H1 (cell line): ENCODE measurements around the gene BAHD1. TPM values are rescaled to one million over a fixed set of nuclear protein-coding genes. Genes with fewer than 3 reads are reported as not detected.

Source experiments
- CTCF ChIA-PET: fragments of 300-600 bp; sonication (Branson Sonifier 250); formaldehyde crosslinking; loops from one replicate; lab custom pipeline; 2021; ENCODE audit not compliant: partially characterized antibody; lab: Charles Lee
- POLR2A ChIA-PET: fragments of 300-600 bp; sonication (Branson Sonifier 250); formaldehyde crosslinking; loops from one replicate; lab custom pipeline; 2021; ENCODE audit warnings: inconsistent platforms; ENCODE audit not compliant: partially characterized antibody; lab: Charles Lee
- DNase-seq, 2 experiments: peaks; one replicate each; pipeline versions ENCODE4 v3.0.0 to v3.0.0-alpha.2; 2010 to 2022; ENCODE audit warnings: low spot score in 2 of 2, low read depth in 1 of 2, mixed read lengths in 1 of 2
- FAIRE-seq: peaks from 2 replicates; lab custom pipeline; 2011; peaks lifted over from hg19 to GRCh38; lab: Jason Lieb, UNC
- H2AFZ ChIP-seq: 2 replicates; pipeline ENCODE4 v1.8.1; 2012; ENCODE audit warnings: low read length, inconsistent platforms
- H2AK5ac ChIP-seq: 2 replicates; pipeline ENCODE4 v1.6.1; 2013; ENCODE audit warnings: low read depth, low read length
- H2BK120ac ChIP-seq: replicated peaks from 2 replicates; pipeline ENCODE3; 2013; ENCODE audit warnings: low read depth, low read length, inconsistent platforms
- H2BK12ac ChIP-seq: 2 replicates; pipeline ENCODE4 v1.6.1; 2013; ENCODE audit warnings: low read depth, low read length
- H2BK15ac ChIP-seq: 2 replicates; pipeline ENCODE4 v1.6.1; 2013; ENCODE audit warnings: low read length
- H2BK20ac ChIP-seq: 2 replicates; pipeline ENCODE4 v1.6.1; 2013; ENCODE audit warnings: low read length
- H2BK5ac ChIP-seq: 2 replicates; pipeline ENCODE4 v1.6.1; 2013; ENCODE audit warnings: low read depth, low read length
- H3K14ac ChIP-seq: 2 replicates; pipeline ENCODE4 v1.6.1; 2013; ENCODE audit warnings: inconsistent platforms; ENCODE audit not compliant: insufficient read length
- H3K18ac ChIP-seq: 2 replicates; pipeline ENCODE4 v1.6.1; 2013; ENCODE audit warnings: low read length; ENCODE audit errors: extremely low read depth
- H3K23ac ChIP-seq: 2 replicates; pipeline ENCODE4 v1.6.1; 2013; ENCODE audit warnings: inconsistent platforms; ENCODE audit not compliant: insufficient read length
- H3K23me2 ChIP-seq: 2 replicates; pipeline ENCODE4 v1.6.1; 2013; ENCODE audit warnings: low read depth, low read length
- H3K27ac ChIP-seq: 2 replicates; pipeline ENCODE4 v1.6.1; 2011; ENCODE audit warnings: low read depth, low read length, inconsistent platforms
- H3K27me3 ChIP-seq, 4 experiments: replicated peaks in 1 of 4; 1 replicate in 1 of 4; 2 replicates in 3 of 4; pipeline versions ENCODE4 v1.6.1 to v1.8.1; 2011 to 2013; ENCODE audit warnings: low read length in 3 of 4, mild to moderate bottlenecking in 3 of 4, inconsistent platforms in 2 of 4, mixed read lengths in 2 of 4, moderate library complexity in 1 of 4; ENCODE audit not compliant: control insufficient read depth in 3 of 4, insufficient read depth in 3 of 4; ENCODE audit errors: extremely low read depth in 1 of 4
- H3K36me3 ChIP-seq, 4 experiments: 2 replicates each; pipeline versions ENCODE4 v1.6.1 to v1.8.1; 2011 to 2013; ENCODE audit warnings: mild to moderate bottlenecking in 4 of 4, low read length in 3 of 4, moderate library complexity in 2 of 4, control low read depth in 1 of 4, inconsistent platforms in 1 of 4; ENCODE audit not compliant: insufficient read depth in 4 of 4, control insufficient read depth in 2 of 4
- H3K4ac ChIP-seq: replicated peaks from 2 replicates; pipeline ENCODE3; 2013; ENCODE audit warnings: low read length, low read depth, mixed read lengths, inconsistent platforms; ENCODE audit not compliant: insufficient read length
- H3K4me1 ChIP-seq, 4 experiments: replicated peaks in 1 of 4; 1 replicate in 1 of 4; 2 replicates in 3 of 4; pipeline versions ENCODE4 v1.6.1 to v1.8.1; 2011 to 2013; ENCODE audit warnings: low read length in 3 of 4, inconsistent platforms in 2 of 4, mixed read lengths in 1 of 4; ENCODE audit not compliant: insufficient read depth in 4 of 4, control insufficient read depth in 3 of 4
- H3K4me2 ChIP-seq, 2 experiments: 2 replicates each; pipeline versions ENCODE4 v1.6.1 to v1.8.1; 2011 to 2013; ENCODE audit warnings: low read depth in 2 of 2, low read length in 2 of 2, control low read depth in 1 of 2, inconsistent platforms in 1 of 2, mild to moderate bottlenecking in 1 of 2; ENCODE audit not compliant: insufficient read depth in 1 of 2
- H3K4me3 ChIP-seq, 4 experiments: fragments of 200-600, 300-600 bp in 1 of 4; sonication (generic), shearing (Covaris generic), sonication (Bioruptor Twin) in 1 of 4; 2 replicates each; pipeline versions ENCODE4 v1.5.1 to v1.8.1; 2011 to 2016; ENCODE audit warnings: low read length in 4 of 4, low read depth in 3 of 4, control low read depth in 2 of 4, inconsistent platforms in 2 of 4, mild to moderate bottlenecking in 2 of 4, mixed read lengths in 1 of 4, moderate library complexity in 1 of 4; ENCODE audit not compliant: insufficient read depth in 2 of 4; ENCODE audit errors: extremely low read depth in 1 of 4
- H3K56ac ChIP-seq: replicated peaks from 2 replicates; pipeline ENCODE3; 2013; ENCODE audit warnings: low read depth, mild to moderate bottlenecking, mixed read lengths, low read length, inconsistent platforms; ENCODE audit not compliant: insufficient read length
- H3K79me1 ChIP-seq: 2 replicates; pipeline ENCODE4 v1.6.1; 2013; ENCODE audit warnings: low read depth, low read length, control low read depth
- H3K79me2 ChIP-seq, 2 experiments: 2 replicates each; pipeline versions ENCODE4 v1.6.1 to v1.8.1; 2012 to 2013; ENCODE audit warnings: low read length in 2 of 2, mild to moderate bottlenecking in 2 of 2, inconsistent platforms in 1 of 2; ENCODE audit not compliant: insufficient read depth in 2 of 2, control insufficient read depth in 1 of 2
- H3K9ac ChIP-seq, 4 experiments: replicated peaks in 1 of 4; 1 replicate in 1 of 4; 2 replicates in 3 of 4; pipeline versions ENCODE4 v1.6.1 to v1.8.1; 2011 to 2013; ENCODE audit warnings: low read depth in 3 of 4, low read length in 3 of 4, control low read depth in 2 of 4, mild to moderate bottlenecking in 2 of 4, moderate library complexity in 2 of 4, inconsistent platforms in 1 of 4; ENCODE audit errors: extremely low read depth in 1 of 4
- H3K9me3 ChIP-seq, 2 experiments: 2 replicates each; pipeline versions ENCODE4 v1.6.1 to v1.8.1; 2012 to 2013; ENCODE audit warnings: mild to moderate bottlenecking in 2 of 2, moderate library complexity in 2 of 2, control low read depth in 1 of 2, inconsistent platforms in 1 of 2, low read depth in 1 of 2, low read length in 1 of 2, mixed read lengths in 1 of 2; ENCODE audit not compliant: insufficient read depth in 2 of 2
- H4K20me1 ChIP-seq, 2 experiments: replicated peaks in 1 of 2; 2 replicates each; pipeline versions ENCODE3 to v1.8.1; 2011 to 2013; ENCODE audit warnings: inconsistent platforms in 2 of 2, low read length in 2 of 2, mild to moderate bottlenecking in 1 of 2; ENCODE audit not compliant: insufficient read depth in 2 of 2, control insufficient read depth in 1 of 2
- H4K5ac ChIP-seq: 2 replicates; pipeline ENCODE4 v1.6.1; 2013; ENCODE audit warnings: low read length, low read depth, mixed read lengths, inconsistent platforms; ENCODE audit not compliant: insufficient read length
- H4K8ac ChIP-seq: 2 replicates; pipeline ENCODE4 v1.8.0; 2013; ENCODE audit warnings: mild to moderate bottlenecking, moderate library complexity, low read length, inconsistent platforms; ENCODE audit not compliant: insufficient read depth; ENCODE audit errors: extremely low read depth
- H4K91ac ChIP-seq: replicated peaks from 2 replicates; pipeline ENCODE3; 2013; ENCODE audit warnings: low read length, mixed read lengths, inconsistent platforms; ENCODE audit not compliant: insufficient read length
- BACH1 ChIP-seq: IDR thresholded peaks from 2 replicates; pipeline ENCODE4 v1.6.1; 2012; ENCODE audit warnings: low read length, improper control_type of control experiment
- CBX5 ChIP-seq: fragments of 300-800, 300-1000 bp; sonication (generic); IDR thresholded peaks from 2 replicates; pipeline ENCODE4 v1.7.1; 2016; ENCODE audit warnings: antibody characterized with exemption, low read length, low read depth
- CHD2 ChIP-seq: IDR thresholded peaks from 2 replicates; pipeline ENCODE4 v1.6.1; 2012; ENCODE audit warnings: low read length, improper control_type of control experiment
- EGR1 ChIP-seq: IDR thresholded peaks from 2 replicates; pipeline ENCODE4 v1.6.1; 2011; ENCODE audit warnings: low read depth, low read length, borderline replicate concordance
- HDAC2 ChIP-seq, 2 experiments: fragments of 300-600 bp in 1 of 2; sonication (generic) in 1 of 2; IDR thresholded peaks; 2 replicates each; pipeline ENCODE4 v1.6.1; 2011 to 2012; ENCODE audit warnings: low read depth in 2 of 2, low read length in 2 of 2, mild to moderate bottlenecking in 2 of 2, moderate library complexity in 2 of 2, borderline replicate concordance in 1 of 2, inconsistent platforms in 1 of 2
- JUN ChIP-seq: IDR thresholded peaks from 2 replicates; pipeline ENCODE4 v1.6.1; 2011; ENCODE audit warnings: low read depth, mild to moderate bottlenecking, improper control_type of control experiment, low read length
- POLR2A ChIP-seq, 2 experiments: IDR thresholded peaks; 1 replicate in 1 of 2; 2 replicates in 1 of 2; pipeline ENCODE4 v1.6.1; 2011; ENCODE audit warnings: low read depth in 2 of 2, low read length in 2 of 2, mild to moderate bottlenecking in 2 of 2; ENCODE audit errors: control extremely low read depth in 1 of 2
- SAP30 ChIP-seq: fragments of 300-600 bp; sonication (generic); IDR thresholded peaks from 2 replicates; pipeline ENCODE4 v1.7.1; 2012; ENCODE audit warnings: low read length, moderate library complexity, mild to moderate bottlenecking, inconsistent platforms; ENCODE audit not compliant: insufficient read depth, insufficient replicate concordance
- SP4 ChIP-seq: IDR thresholded peaks from 2 replicates; pipeline ENCODE4 v1.6.1; 2012; ENCODE audit warnings: low read length, inconsistent platforms
- TBP ChIP-seq: IDR thresholded peaks from 2 replicates; pipeline ENCODE4 v1.6.1; 2011; ENCODE audit warnings: low read depth, low read length, improper control_type of control experiment
- YY1 ChIP-seq: IDR thresholded peaks from 2 replicates; pipeline ENCODE4 v1.6.1; 2011; ENCODE audit warnings: low read depth, mild to moderate bottlenecking, low read length
- WGBS, 2 experiments: shearing (Covaris generic) in 1 of 2; methylation state at CpG; one replicate each; pipeline versions ENCODE4 v1.1.6 to v1.1.7; 2013 to 2015; ENCODE audit warnings: low lambda C conversion rate in 2 of 2, mixed read lengths in 2 of 2, inconsistent platforms in 1 of 2, low coverage in 1 of 2, missing lambda C conversion rate in 1 of 2; ENCODE audit not compliant: insufficient replicate concordance in 2 of 2, insufficient coverage in 1 of 2, insufficient read length in 1 of 2; ENCODE audit errors: extremely low coverage in 1 of 2, missing lambda C conversion rate in 1 of 2; 5-methylcytosine and 5-hydroxymethylcytosine counted together
- polyA plus RNA-seq, 7 experiments: library from polyadenylated mRNA; depleted of rRNA in 3 of 7; stranded (reverse) in 5 of 7; unstranded in 2 of 7; fragments of >200 nt in 5 of 7; fragments of 200-250 nt in 2 of 7; gene quantifications; 1 replicate in 5 of 7; 2 replicates in 1 of 7; 4 replicates in 1 of 7; pipeline versions ENCODE4 v1.2.1 to v1.2.3, GENCODE V29; 2011 to 2013; ENCODE audit warnings: missing spikeins in 2 of 7, mixed read lengths in 2 of 7
- total RNA-seq: library from RNA; stranded (reverse); fragmentation: NEBNext Ultra II Directional; extraction: Animal tissue kit (Norgen Biotek cat#: 25700); gene quantifications from 2 replicates; pipeline ENCODE4 v1.2.1, GENCODE V29; 2021
- TF ChIP-seq, protein P1 (sequence below): IDR thresholded peaks from 2 replicates; pipeline ENCODE4 v1.6.1; 2012; ENCODE audit warnings: inconsistent platforms

Gene BAHD1
- total and polyA plus RNA-seq, 2 of the 8 experiments (the other 6 are each of a cell fraction or from before 2014, with no cell fraction given) = 15.0 to 38.9 TPM

DNA sequence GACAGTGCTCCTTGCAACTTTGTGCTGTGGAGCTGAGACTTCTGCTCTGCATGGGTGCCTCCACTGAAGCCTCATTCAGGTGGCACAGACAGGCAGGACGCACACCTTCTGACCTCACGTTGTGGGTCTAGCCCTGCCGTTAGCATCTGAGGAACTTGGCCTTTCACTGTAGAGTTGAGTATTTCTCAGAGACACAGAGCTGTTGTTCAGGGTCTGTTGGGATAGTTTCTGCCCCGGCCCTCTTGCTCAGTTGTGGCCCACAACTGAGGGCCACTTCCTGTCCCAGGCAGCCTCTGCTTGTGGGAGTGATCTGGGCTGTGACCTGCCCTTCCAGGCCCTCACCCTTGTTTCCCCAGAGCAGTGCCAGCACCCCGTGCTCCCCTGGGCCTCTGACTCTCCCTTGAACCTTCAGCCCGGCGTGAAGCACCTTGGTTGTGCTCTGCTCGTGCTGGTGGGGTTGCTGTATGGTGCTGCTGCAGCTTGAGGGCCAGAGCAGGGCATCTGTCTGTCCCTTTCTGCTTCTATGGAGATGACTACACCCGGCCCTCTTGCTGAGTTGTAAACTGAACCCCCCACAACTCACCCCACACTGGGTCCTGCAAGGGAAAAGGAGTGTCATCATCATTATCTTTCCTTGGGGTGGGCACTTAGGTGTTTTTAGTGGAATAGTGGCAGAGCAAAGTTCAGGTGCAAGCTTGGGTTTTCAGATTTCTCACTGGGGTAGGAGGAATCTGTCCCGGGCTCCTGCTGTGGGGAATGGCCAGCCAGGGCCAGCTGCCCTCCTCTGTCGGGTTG, 11.7 kb downstream of the BAHD1 start:
- no peak overlapping the region for H2BK15ac ChIP-seq
- H3K9me3 ChIP-seq = no peaks in the 10 kb centered on the region
- peaks cover 0 to 3% (median 0%) of the 10 kb centered on the region in 4 experiments; a peak in 1 of 8 replicates for H3K36me3 ChIP-seq
- no peak overlapping the region for H3K18ac ChIP-seq
- no peak overlapping the region for H4K91ac ChIP-seq
- ChIA-PET POLR2A (interaction anchor here (1.1 to 6.2 kb wide), 4 partner anchors 11 to 46 kb away, joined by 3 to 36 read pairs (median 5); partner anchors contain the start of genes BAHD1, CHST14 and IVD), CTCF (interaction anchor here (0.6 to 5.0 kb wide), 8 partner anchors 8 to 235 kb away, joined by 3 to 26 read pairs (median 3); partner anchors contain the start of gene IVD)
- no peak overlapping the region; the same call in 1 of the 2 replicates for H3K27ac ChIP-seq
- peak overlapping the region; percentile 2 to 31; a peak in 1 of 4 replicates for H3K4me2 ChIP-seq
- H3K9ac ChIP-seq = no peak overlapping the region
- H2BK5ac ChIP-seq = peak overlapping the region; percentile 44; the same call in 1 of the 2 replicates
- no peak overlapping the region for H3K23ac ChIP-seq
- H3K79me2 ChIP-seq = peaks cover 20 to 99% of the 10 kb centered on the region in 2 experiments
- no peak overlapping the region for H3K14ac ChIP-seq
- H3K4me1 ChIP-seq = peaks cover 4 to 41% (median 19%) of the 10 kb centered on the region in 4 experiments
- H3K4ac ChIP-seq = no peak overlapping the region
- no peak for DNase-seq
- no peak overlapping the region for H2AK5ac ChIP-seq
- no peaks in the 10 kb centered on the region for H3K27me3 ChIP-seq
- peaks cover 50 to 56% of the 10 kb centered on the region in 2 experiments for H4K20me1 ChIP-seq
- no peak overlapping the region for H2BK12ac ChIP-seq
- no peak overlapping the region; a peak in 1 of 8 replicates for H3K4me3 ChIP-seq
- H3K23me2 ChIP-seq = no peaks in the 10 kb centered on the region
- no peak overlapping the region for H3K56ac ChIP-seq
- H2BK120ac ChIP-seq = no peak overlapping the region
- FAIRE-seq = no peak
- H4K5ac ChIP-seq = no peak overlapping the region
- peaks cover 38% of the 10 kb centered on the region for H3K79me1 ChIP-seq
- WGBS, 2 experiments = 83% methylated on average over 11 of the region's 11 CpGs; no CpG with 5 or more reads in 1 of the 2 experiments
- H4K8ac ChIP-seq = peak overlapping the region; percentile 16; the same call in 1 of the 2 replicates
- H2BK20ac ChIP-seq = no peak overlapping the region
- H2AFZ ChIP-seq = no peak overlapping the region
- TF ChIP-seq SAP30 = no peak
- no peak for TF ChIP-seq HDAC2 (IDR thresholded peaks at IDR 0.05; ENCODE audit: borderline replicate concordance in 1 of 2, low read depth in 2 of 2, low read length in 2 of 2)
- no peak for TF ChIP-seq CBX5
- TF ChIP-seq TBP = no peak
- TF ChIP-seq EGR1 = no peak
- no peak for TF ChIP-seq SP4
- no peak for TF ChIP-seq POLR2A (IDR thresholded peaks at IDR 0.05; ENCODE audit: control extremely low read depth in 1 of 2, low read depth in 2 of 2, low read length in 2 of 2)
- TF ChIP-seq, protein P1, sequence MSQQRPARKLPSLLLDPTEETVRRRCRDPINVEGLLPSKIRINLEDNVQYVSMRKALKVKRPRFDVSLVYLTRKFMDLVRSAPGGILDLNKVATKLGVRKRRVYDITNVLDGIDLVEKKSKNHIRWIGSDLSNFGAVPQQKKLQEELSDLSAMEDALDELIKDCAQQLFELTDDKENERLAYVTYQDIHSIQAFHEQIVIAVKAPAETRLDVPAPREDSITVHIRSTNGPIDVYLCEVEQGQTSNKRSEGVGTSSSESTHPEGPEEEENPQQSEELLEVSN = no peak
- no peak for TF ChIP-seq YY1
- TF ChIP-seq BACH1 = no peak
- no peak for TF ChIP-seq CHD2
- no peak for TF ChIP-seq JUN
